ENCODE measurements around the gene STMN1. TPM values are rescaled to one million over a fixed set of nuclear protein-coding genes. Genes with fewer than 3 reads are reported as not detected.

Gene STMN1
- total RNA-seq, 1 experiment from 2014 or later: 242 TPM

DNA sequence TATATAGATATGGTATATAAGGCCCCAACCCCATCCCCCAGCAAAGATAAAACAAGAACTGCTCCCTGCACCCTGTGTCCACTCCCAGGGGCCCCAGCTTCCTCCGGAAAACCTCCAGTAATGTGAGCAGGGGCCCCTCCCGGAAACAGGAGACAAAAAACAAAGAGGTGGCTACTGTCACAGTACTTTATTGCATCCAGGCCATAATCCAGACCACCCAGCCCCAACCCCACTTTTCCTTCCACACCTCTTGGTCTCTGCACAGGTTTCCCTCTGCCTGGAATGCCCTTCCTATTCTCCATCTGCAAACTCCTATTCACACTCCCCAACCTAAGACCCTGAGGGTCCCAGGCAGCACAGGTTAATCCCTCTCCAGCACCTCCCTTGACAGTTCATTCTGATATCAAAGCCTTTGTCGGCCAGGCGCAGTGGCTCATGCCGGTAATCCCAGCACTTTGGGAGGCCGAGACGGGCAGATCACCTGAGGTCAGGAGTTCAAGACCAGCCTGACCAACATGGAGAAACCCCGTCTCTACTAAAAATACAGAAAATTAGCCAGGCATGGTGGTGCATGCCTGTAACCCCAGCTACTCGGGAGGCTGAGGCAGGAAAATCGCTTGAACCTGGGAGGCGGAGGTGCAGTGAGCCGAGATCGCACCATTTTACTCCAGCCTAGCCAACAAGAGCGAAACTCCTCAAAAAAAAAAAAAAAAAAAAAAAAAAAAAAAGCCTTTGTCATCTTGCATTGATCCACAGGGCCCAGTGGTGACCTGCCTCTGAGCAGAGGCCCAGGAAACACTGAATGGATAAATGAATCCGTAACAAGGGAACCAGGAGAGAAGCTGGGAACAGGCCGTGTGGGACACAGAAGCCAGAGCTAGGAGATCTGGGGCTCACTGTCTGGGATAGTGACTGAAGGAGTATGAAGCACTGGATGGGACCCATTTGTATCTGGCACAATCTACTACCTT, 44.6 kb downstream of the STMN1 start:
- CTCF ChIA-PET: no interaction called here
- no peak for DNase-seq
- Mint-ChIP-seq H3K36me3 (ENCODE audit: insufficient read depth, unreplicated experiment) (peaks cover 31% of the 10 kb centered on the region), H3K27me3 (ENCODE audit: unreplicated experiment) (no peaks in the 10 kb centered on the region), H3K4me3 (ENCODE audit: low read depth, unreplicated experiment) (peak overlapping the region; percentile 27), H3K9me3 (ENCODE audit: low read depth, unreplicated experiment) (no peaks in the 10 kb centered on the region), H3K4me1 (ENCODE audit: low read depth, unreplicated experiment) (peaks cover 15% of the 10 kb centered on the region), H3K27ac (ENCODE audit: unreplicated experiment) (no peak overlapping the region)
- TF ChIP-seq, protein P1, sequence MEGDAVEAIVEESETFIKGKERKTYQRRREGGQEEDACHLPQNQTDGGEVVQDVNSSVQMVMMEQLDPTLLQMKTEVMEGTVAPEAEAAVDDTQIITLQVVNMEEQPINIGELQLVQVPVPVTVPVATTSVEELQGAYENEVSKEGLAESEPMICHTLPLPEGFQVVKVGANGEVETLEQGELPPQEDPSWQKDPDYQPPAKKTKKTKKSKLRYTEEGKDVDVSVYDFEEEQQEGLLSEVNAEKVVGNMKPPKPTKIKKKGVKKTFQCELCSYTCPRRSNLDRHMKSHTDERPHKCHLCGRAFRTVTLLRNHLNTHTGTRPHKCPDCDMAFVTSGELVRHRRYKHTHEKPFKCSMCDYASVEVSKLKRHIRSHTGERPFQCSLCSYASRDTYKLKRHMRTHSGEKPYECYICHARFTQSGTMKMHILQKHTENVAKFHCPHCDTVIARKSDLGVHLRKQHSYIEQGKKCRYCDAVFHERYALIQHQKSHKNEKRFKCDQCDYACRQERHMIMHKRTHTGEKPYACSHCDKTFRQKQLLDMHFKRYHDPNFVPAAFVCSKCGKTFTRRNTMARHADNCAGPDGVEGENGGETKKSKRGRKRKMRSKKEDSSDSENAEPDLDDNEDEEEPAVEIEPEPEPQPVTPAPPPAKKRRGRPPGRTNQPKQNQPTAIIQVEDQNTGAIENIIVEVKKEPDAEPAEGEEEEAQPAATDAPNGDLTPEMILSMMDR (IDR thresholded peaks at IDR 0.05; ENCODE audit: unreplicated experiment): no peak
- BruUV-seq (replicated peaks): no TSS peak
- intact Hi-C loops (cut with micrococcal nuclease; ENCODE audit: unreplicated experiment): no loop called here

DNA sequence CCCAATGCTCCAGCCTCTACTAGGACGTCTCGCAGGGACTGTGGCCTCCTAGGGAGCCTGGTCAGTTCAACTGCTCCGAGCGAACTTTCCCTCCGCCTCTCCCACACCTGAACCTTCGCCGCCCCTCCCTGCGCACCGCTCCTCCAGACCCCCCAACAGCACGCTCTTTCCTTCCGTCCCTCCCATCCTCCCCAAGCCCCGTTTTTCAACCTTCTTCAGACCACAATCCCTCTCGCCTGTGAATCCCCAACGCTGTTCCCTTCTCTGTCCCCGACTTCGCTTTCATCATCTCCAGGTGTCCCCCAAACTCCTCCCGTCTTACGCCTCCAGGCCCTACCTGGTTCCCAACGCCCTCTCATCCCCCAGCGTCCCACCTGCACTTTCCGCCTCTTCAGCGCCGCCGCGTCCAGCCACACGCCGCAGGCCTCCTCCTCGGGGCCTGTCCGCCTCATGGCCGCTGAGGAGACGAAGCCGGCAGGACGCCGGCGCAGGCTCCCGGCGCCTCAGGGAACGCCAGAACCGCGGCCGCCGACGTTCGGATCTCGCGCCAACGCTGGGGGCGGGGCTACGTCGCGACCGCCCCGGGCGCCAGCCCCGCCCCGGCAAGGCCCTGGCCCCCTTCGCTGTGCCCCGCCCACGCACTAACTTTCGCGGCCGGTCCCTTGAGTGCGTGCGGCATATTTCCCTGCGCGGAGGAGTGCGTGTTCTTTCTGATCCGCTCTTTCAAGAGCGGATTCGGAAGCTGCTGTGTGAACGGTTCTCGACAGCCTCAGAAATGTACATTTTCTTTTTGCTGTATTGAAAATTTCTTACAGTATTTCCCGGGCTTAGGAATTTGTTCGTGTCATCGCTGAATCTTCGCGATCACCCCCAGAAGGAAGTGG, 47.1 kb downstream of the STMN1 start, which contains the start of gene AUNIP:
TSS of gene AUNIP (minus strand) at position 552 of the 884 bp plus-strand sequence. CDS start at position 452, 100 bp downstream.
- H3K4me1 Mint-ChIP-seq (ENCODE audit: low read depth, unreplicated experiment): peaks cover 18% of the 10 kb centered on the region
- no peaks in the 10 kb centered on the region for H3K9me3 Mint-ChIP-seq (ENCODE audit: low read depth, unreplicated experiment)
- CTCF ChIA-PET: interaction anchor here (0.7 kb wide), 1 partner anchor 48 kb away, joined by 3 read pairs; no protein-coding TSS in a partner anchor
- intact Hi-C loops (cut with micrococcal nuclease; ENCODE audit: unreplicated experiment): loop anchor here (2.0 kb wide), 1 partner anchor 32 kb away; no protein-coding TSS in a partner anchor
- TF ChIP-seq, protein P1 (IDR thresholded peaks at IDR 0.05; ENCODE audit: unreplicated experiment): no peak
- H3K27me3 Mint-ChIP-seq (ENCODE audit: unreplicated experiment): no peaks in the 10 kb centered on the region
- peaks cover 25% of the 10 kb centered on the region for H3K36me3 Mint-ChIP-seq (ENCODE audit: insufficient read depth, unreplicated experiment)
- TSS peak; percentile 95 for BruUV-seq (replicated peaks)
- peak within 1 kb of the TSS; percentile 100 for H3K4me3 Mint-ChIP-seq (ENCODE audit: low read depth, unreplicated experiment)
- H3K27ac Mint-ChIP-seq (ENCODE audit: unreplicated experiment): peak within 1 kb of the TSS; percentile 83
- DNase-seq: peak; percentile 87

DNA sequence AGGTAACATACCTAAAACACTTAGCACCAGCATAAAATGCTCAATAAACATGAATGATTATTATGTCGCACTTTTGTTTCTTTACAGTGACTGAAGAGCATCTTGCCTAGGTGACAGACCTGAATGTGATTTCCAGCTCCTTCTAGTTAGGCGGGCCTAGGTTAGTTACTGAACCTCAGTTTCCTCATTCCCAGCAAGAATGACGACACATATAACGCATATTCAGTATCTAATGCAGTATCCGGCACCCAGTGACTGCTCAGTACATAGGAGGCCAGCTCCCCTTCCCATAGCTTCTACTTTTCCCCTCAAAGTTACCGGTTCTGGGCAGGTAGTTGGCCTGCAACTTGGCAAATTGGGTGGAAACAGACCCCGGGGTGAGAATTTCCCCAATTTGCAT, 47.7 kb downstream of the STMN1 start:
- TSS peak; percentile 25 for BruUV-seq (replicated peaks)
- peak overlapping the region; percentile 100 for H3K4me3 Mint-ChIP-seq (ENCODE audit: low read depth, unreplicated experiment)
- no peaks in the 10 kb centered on the region for H3K9me3 Mint-ChIP-seq (ENCODE audit: low read depth, unreplicated experiment)
- peak overlapping the region; percentile 83 for H3K27ac Mint-ChIP-seq (ENCODE audit: unreplicated experiment)
- no peaks in the 10 kb centered on the region for H3K27me3 Mint-ChIP-seq (ENCODE audit: unreplicated experiment)
- H3K36me3 Mint-ChIP-seq (ENCODE audit: insufficient read depth, unreplicated experiment): peaks cover 20% of the 10 kb centered on the region
- CTCF ChIA-PET: no interaction called here
- H3K4me1 Mint-ChIP-seq (ENCODE audit: low read depth, unreplicated experiment): peaks cover 18% of the 10 kb centered on the region
- DNase-seq: no peak
- TF ChIP-seq, protein P1 (IDR thresholded peaks at IDR 0.05; ENCODE audit: unreplicated experiment): no peak
- intact Hi-C loops (cut with micrococcal nuclease; ENCODE audit: unreplicated experiment): loop anchor here (2.0 kb wide), 1 partner anchor 32 kb away; no protein-coding TSS in a partner anchor

DNA sequence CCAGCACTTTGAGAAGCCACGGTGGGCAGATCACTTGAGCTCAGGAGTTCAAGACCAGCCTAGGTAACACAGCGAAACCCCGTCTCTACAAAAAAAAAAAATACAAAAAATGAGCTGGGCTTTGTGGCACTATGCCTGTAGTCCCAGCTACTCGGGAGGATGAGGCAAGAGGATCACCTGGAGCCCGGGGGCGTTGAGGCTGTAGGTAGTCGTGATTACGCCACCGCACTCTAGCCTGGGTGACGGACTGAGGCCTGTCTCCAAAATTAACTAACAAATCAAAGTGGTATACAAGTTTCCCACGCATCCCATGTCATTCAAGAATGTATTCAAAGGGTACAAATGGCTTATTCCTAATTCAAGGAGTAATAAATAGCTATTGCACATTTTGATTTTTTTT, 49.4 kb downstream of the STMN1 start:
- H3K27ac Mint-ChIP-seq (ENCODE audit: unreplicated experiment): no peak overlapping the region
- H3K4me1 Mint-ChIP-seq (ENCODE audit: low read depth, unreplicated experiment): peaks cover 18% of the 10 kb centered on the region
- peaks cover 20% of the 10 kb centered on the region for H3K36me3 Mint-ChIP-seq (ENCODE audit: insufficient read depth, unreplicated experiment)
- no peaks in the 10 kb centered on the region for H3K9me3 Mint-ChIP-seq (ENCODE audit: low read depth, unreplicated experiment)
- H3K4me3 Mint-ChIP-seq (ENCODE audit: low read depth, unreplicated experiment): no peak overlapping the region
- H3K27me3 Mint-ChIP-seq (ENCODE audit: unreplicated experiment): no peaks in the 10 kb centered on the region
- no peak for DNase-seq
- TF ChIP-seq, protein P1 (IDR thresholded peaks at IDR 0.05; ENCODE audit: unreplicated experiment): no peak
- BruUV-seq (replicated peaks): TSS peak; percentile 9
- CTCF ChIA-PET: interaction anchor here (0.7 kb wide), 1 partner anchor 19 kb away, joined by 5 read pairs; no protein-coding TSS in a partner anchor
- intact Hi-C loops (cut with micrococcal nuclease; ENCODE audit: unreplicated experiment): no loop called here

Data from Calu3 (cell line).